OCI-LY7 (cell line): ENCODE results near the gene CPD. TPM values are rescaled to one million over a fixed set of nuclear protein-coding genes. Genes with fewer than 3 reads are reported as not detected.
"Not testable (repeated sequence)": the region's sequence is repeated elsewhere in the genome, so short reads cannot be mapped to it uniquely, and the experiment has no call there.

Experiments
- BruUV-seq: library from RNA; stranded (reverse); fragments of 400-500 nt; replicated peaks from 2 replicates; lab custom pipeline; 2021; lab: Mats Ljungman, UMichigan
- CTCF ChIA-PET: fragments of 300-600 bp; sonication (Branson Sonifier 250); formaldehyde crosslinking; loops from one replicate; lab custom pipeline; 2022; ENCODE audit warnings: antibody characterized with exemption; ENCODE audit not compliant: unreplicated experiment; lab: Charles Lee
- POLR2A ChIA-PET: fragments of 300-600 bp; sonication (Branson Sonifier 250); formaldehyde crosslinking; loops from one replicate; lab custom pipeline; 2022; ENCODE audit warnings: antibody characterized with exemption; lab: Charles Lee
- DNase-seq: peaks from one replicate; pipeline ENCODE4 v3.0.0-alpha.2; 2015; ENCODE audit warnings: low spot score
- H2AFZ ChIP-seq: fragments of 200-600 bp; sonication (generic), shearing (Covaris generic); 2 replicates; pipeline ENCODE4 v1.6.1; 2014; ENCODE audit warnings: mild to moderate bottlenecking, antibody characterized with exemption, low read length, moderate library complexity
- H3K27ac ChIP-seq: fragments of 200-600 bp; sonication (generic); 2 replicates; pipeline ENCODE4 v1.5.1; 2014; ENCODE audit warnings: mixed run types, low read depth, mild to moderate bottlenecking, moderate library complexity, low read length, inconsistent platforms; ENCODE audit not compliant: poor library complexity, severe bottlenecking
- H3K36me3 ChIP-seq: fragments of 200-600 bp; sonication (generic); 2 replicates; pipeline ENCODE4 v1.6.1; 2014; ENCODE audit warnings: mild to moderate bottlenecking, antibody characterized with exemption, low read length, moderate library complexity, mixed read lengths; ENCODE audit not compliant: insufficient read depth
- H3K4me1 ChIP-seq: fragments of 200-600 bp; sonication (generic); 2 replicates; pipeline ENCODE4 v1.5.1; 2014; ENCODE audit warnings: mild to moderate bottlenecking, low read length; ENCODE audit not compliant: insufficient read depth, poor library complexity, severe bottlenecking
- H3K4me2 ChIP-seq: fragments of 200-600 bp; sonication (generic); 2 replicates; pipeline ENCODE4 v1.6.1; 2014; ENCODE audit warnings: mild to moderate bottlenecking, low read length
- H3K4me3 ChIP-seq: fragments of 200-600 bp; sonication (generic); 2 replicates; pipeline ENCODE4 v1.5.1; 2014; ENCODE audit warnings: mild to moderate bottlenecking, low read depth, low read length; ENCODE audit not compliant: poor library complexity, severe bottlenecking
- H3K79me2 ChIP-seq: fragments of 200-600 bp; sonication (generic); 2 replicates; pipeline ENCODE4 v1.6.1; 2016; ENCODE audit warnings: low read depth, mild to moderate bottlenecking, low read length, moderate library complexity, mixed read lengths; ENCODE audit not compliant: insufficient read depth
- H3K9me2 ChIP-seq: fragments of 200-600 bp; sonication (generic); 2 replicates; pipeline ENCODE4 v1.6.1; 2016; ENCODE audit warnings: mild to moderate bottlenecking, low read length, mixed read lengths; ENCODE audit not compliant: insufficient read depth
- H3K9me3 ChIP-seq: fragments of 200-600 bp; sonication (generic); 2 replicates; pipeline ENCODE4 v1.6.1; 2014; ENCODE audit warnings: mild to moderate bottlenecking, mixed run types, low read length, mixed read lengths
- H4K20me1 ChIP-seq: fragments of 200-600 bp; sonication (generic); 2 replicates; pipeline ENCODE4 v1.6.1; 2014; ENCODE audit warnings: mild to moderate bottlenecking, antibody characterized with exemption, low read length, moderate library complexity, mixed read lengths; ENCODE audit not compliant: insufficient read depth
- EZH2phosphoT487 ChIP-seq: fragments of 200-600 bp; sonication (generic); IDR thresholded peaks from 2 replicates; pipeline ENCODE4 v1.6.1; 2018; ENCODE audit warnings: low read depth, borderline replicate concordance, mild to moderate bottlenecking, mixed run types, antibody characterized with exemption, low read length, moderate library complexity, mixed read lengths
- intact Hi-C: fragments of 100-400 bp; cut with micrococcal nuclease; formaldehyde crosslinking; loops from one replicate; pipeline ENCODE4 v1.10.0; 2022; ENCODE audit not compliant: unreplicated experiment
- total RNA-seq, 2 experiments: library from RNA; depleted of rRNA in 1 of 2; stranded (reverse); fragments of >200 nt in 1 of 2; shearing (Covaris generic) in 1 of 2; gene quantifications; 2 replicates each; pipeline ENCODE4 v1.2.3, GENCODE V29; 2014 to 2022
- TF ChIP-seq, protein P1 (sequence below): fragments of 200-600 bp; sonication (generic); conservative IDR thresholded peaks from 2 replicates; pipeline ENCODE4 v1.5.1; 2014; ENCODE audit warnings: mild to moderate bottlenecking, antibody characterized with exemption, low read length, moderate library complexity, mixed read lengths

The CPD gene
- total RNA-seq, 2 experiments from 2014 or later: 16.4 to 24.0 TPM

DNA sequence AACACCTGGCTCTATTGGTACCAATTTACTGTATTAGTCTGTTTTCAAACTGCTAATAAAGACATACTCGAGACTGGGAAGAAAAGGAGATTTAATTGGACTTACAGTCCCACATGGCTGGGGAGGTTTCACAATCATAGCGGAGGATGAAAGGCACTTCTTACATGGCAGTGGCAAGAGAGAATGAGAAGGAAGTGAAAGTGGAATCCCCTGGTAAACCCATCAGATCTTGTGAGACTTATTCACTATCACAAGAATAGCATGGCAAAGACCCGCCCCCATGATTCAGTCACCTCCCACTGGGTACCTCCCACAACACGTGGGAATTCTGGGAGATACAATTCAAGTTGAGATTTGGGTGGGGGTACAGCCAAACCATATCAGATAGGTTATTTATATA, 75.9 kb downstream of the CPD start:
- Histone ChIP-seq H3K4me1 (no peaks in the 10 kb centered on the region), H3K4me2 (no peak overlapping the region), H3K9me2 (no peaks in the 10 kb centered on the region), H3K36me3 (peaks cover 35% of the 10 kb centered on the region), H4K20me1 (no peaks in the 10 kb centered on the region), H3K27ac (no peak overlapping the region), H3K4me3 (no peak overlapping the region), H2AFZ (no peak overlapping the region), H3K79me2 (no peaks in the 10 kb centered on the region), H3K9me3 (no peaks in the 10 kb centered on the region)
- DNase-seq: peak; percentile 7
- BruUV-seq: no TSS peak
- intact Hi-C loops: no loop called here
- POLR2A ChIA-PET: no interaction called here
- no peak for TF ChIP-seq EZH2phosphoT487
- TF ChIP-seq, protein P1, sequence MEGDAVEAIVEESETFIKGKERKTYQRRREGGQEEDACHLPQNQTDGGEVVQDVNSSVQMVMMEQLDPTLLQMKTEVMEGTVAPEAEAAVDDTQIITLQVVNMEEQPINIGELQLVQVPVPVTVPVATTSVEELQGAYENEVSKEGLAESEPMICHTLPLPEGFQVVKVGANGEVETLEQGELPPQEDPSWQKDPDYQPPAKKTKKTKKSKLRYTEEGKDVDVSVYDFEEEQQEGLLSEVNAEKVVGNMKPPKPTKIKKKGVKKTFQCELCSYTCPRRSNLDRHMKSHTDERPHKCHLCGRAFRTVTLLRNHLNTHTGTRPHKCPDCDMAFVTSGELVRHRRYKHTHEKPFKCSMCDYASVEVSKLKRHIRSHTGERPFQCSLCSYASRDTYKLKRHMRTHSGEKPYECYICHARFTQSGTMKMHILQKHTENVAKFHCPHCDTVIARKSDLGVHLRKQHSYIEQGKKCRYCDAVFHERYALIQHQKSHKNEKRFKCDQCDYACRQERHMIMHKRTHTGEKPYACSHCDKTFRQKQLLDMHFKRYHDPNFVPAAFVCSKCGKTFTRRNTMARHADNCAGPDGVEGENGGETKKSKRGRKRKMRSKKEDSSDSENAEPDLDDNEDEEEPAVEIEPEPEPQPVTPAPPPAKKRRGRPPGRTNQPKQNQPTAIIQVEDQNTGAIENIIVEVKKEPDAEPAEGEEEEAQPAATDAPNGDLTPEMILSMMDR: no peak
- CTCF ChIA-PET: no interaction called here

- no peaks in the 10 kb centered on the region for H3K9me2 ChIP-seq
- TF ChIP-seq, protein P1: no peak
- no peak for TF ChIP-seq EZH2phosphoT487
- no peak overlapping the region for H3K4me3 ChIP-seq
- H3K4me1 ChIP-seq: no peaks in the 10 kb centered on the region
- no peak overlapping the region for H3K4me2 ChIP-seq
- POLR2A ChIA-PET: no interaction called here
- no peaks in the 10 kb centered on the region for H3K9me3 ChIP-seq
- BruUV-seq: no TSS peak
- no peak overlapping the region for H2AFZ ChIP-seq
- no peak for DNase-seq
- H3K27ac ChIP-seq: no peak overlapping the region
- H3K79me2 ChIP-seq: no peaks in the 10 kb centered on the region
- H4K20me1 ChIP-seq: no peaks in the 10 kb centered on the region
- H3K36me3 ChIP-seq: peaks cover 29% of the 10 kb centered on the region
- intact Hi-C loops: no loop called here
- CTCF ChIA-PET: no interaction called here
Measured at GRCh38 chr17:30458371-30458770, 79.6 kb downstream of the CPD start.

DNA sequence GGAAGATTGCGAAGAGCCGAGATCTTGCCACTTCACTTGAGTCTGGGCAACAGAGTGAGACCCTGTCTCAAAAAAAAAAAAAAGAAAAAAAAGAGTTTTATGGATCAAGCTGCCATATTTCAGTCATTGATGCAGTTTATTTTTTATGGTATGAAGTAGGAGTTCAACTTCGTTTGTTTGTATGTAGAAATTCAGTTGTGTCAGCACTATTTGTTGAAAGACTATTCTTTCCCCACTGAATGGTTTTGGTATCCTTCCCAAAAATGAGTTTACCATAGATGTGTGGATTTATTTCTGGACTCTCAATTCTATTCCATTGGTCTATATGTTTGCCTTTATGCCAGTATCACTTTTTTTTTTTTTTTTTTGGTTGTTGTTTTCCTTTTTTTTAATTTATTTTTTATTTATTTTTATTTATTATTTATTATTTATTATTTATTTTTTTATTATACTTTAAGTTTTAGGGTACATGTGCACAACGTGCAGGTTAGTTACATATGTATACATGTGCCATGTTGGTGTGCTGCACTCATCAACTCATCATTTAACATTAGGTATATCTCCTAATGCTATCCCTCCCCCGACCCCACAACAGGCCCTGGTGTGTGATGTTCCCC, 80.2 kb downstream of the CPD start:
- H3K9me2 ChIP-seq, H3K4me3 ChIP-seq, H3K79me2 ChIP-seq, H3K4me1 ChIP-seq, H3K27ac ChIP-seq, BruUV-seq, CTCF ChIA-PET, DNase-seq, H3K9me3 ChIP-seq, H3K4me2 ChIP-seq, H2AFZ ChIP-seq, intact Hi-C loops, H4K20me1 ChIP-seq: not testable (repeated sequence)
- POLR2A ChIA-PET: interaction anchor here (0.8 kb wide), 1 partner anchor 376 kb away, joined by 6 read pairs; no protein-coding TSS in a partner anchor
- peaks cover 25% of the 10 kb centered on the region for H3K36me3 ChIP-seq
